Kidney (tissue), 14 donors: ENCODE measurements around the gene PTPRF. TPM values are rescaled to one million over a fixed set of nuclear protein-coding genes. Genes with fewer than 3 reads are reported as not detected.

Experiments used
- DNase-seq, 5 donors: peaks; one replicate each; pipeline ENCODE4 v3.0.0-alpha.2; 2013 to 2020
- FAIRE-seq: peaks from 2 replicates; lab custom pipeline; 2012; peaks lifted over from hg19 to GRCh38; lab: Jason Lieb, UNC
- H3K27ac ChIP-seq, 2 donors: one replicate each; pipeline ENCODE4 v1.7.0; 2013; ENCODE audit warnings: low read depth in 2 of 2, low read length in 2 of 2, inconsistent platforms in 1 of 2
- H3K27me3 ChIP-seq: one replicate; pipeline ENCODE4 v1.7.1; 2013; ENCODE audit warnings: low read length, inconsistent platforms; ENCODE audit not compliant: control insufficient read depth, insufficient read depth
- H3K36me3 ChIP-seq, 3 donors: one replicate each; pipeline versions ENCODE4 v1.7.0 to v1.7.1; 2013; ENCODE audit warnings: low read length in 3 of 3, control low read depth in 1 of 3, inconsistent platforms in 1 of 3; ENCODE audit not compliant: insufficient read depth in 3 of 3, control insufficient read depth in 2 of 3
- H3K4me1 ChIP-seq, 3 donors: one replicate each; pipeline versions ENCODE4 v1.7.0 to v1.7.1; 2013; ENCODE audit warnings: low read length in 3 of 3, inconsistent platforms in 1 of 3, low read depth in 1 of 3; ENCODE audit not compliant: control insufficient read depth in 2 of 3, insufficient read depth in 2 of 3
- H3K4me3 ChIP-seq, 3 donors: one replicate each; pipeline versions ENCODE4 v1.7.0 to v1.8.1; 2013; ENCODE audit warnings: low read length in 3 of 3, control low read depth in 1 of 3, inconsistent platforms in 1 of 3
- H3K9ac ChIP-seq, 3 donors: one replicate each; pipeline versions ENCODE4 v1.7.0 to v1.7.1; 2013; ENCODE audit warnings: low read length in 3 of 3, control low read depth in 1 of 3, inconsistent platforms in 1 of 3
- H3K9me3 ChIP-seq, 3 donors: one replicate each; pipeline versions ENCODE4 v1.7.0 to v1.7.1; 2013; ENCODE audit warnings: low read length in 3 of 3, control low read depth in 1 of 3, inconsistent platforms in 1 of 3; ENCODE audit not compliant: control insufficient read depth in 2 of 3, insufficient read depth in 1 of 3
- CTCF ChIP-seq: IDR thresholded peaks from 3 replicates; pipeline ENCODE4 v1.5.1; 2012; ENCODE audit warnings: mild to moderate bottlenecking, moderate library complexity, borderline replicate concordance; ENCODE audit not compliant: insufficient read depth; ENCODE audit errors: extremely low read depth
- intact Hi-C: fragments of 100-400 bp; cut with DNase I; formaldehyde crosslinking; loops from one replicate; pipeline ENCODE4 v1.11.1; 2022
- polyA plus RNA-seq: library from polyadenylated mRNA; stranded (reverse); fragments of 350-450 nt; fragmentation: Illumina TruSeq; extraction: RNeasy Lipid Tissue Mini Kit (QIAGEN cat#74804); gene quantifications from one replicate; pipeline ENCODE4 v1.2.3, GENCODE V29; 2014; ENCODE audit warnings: low read depth, low replicate concordance; ENCODE audit not compliant: insufficient read depth
- total RNA-seq: library from RNA; stranded (reverse); fragmentation: NEBNext Ultra II Directional; extraction: Animal tissue kit (Norgen Biotek cat#: 25700); gene quantifications from one replicate; pipeline ENCODE4 v1.2.1, GENCODE V29; 2021
- donor health status: control.
- donor health status: control.
- donor health status: control.
- donor health status: control.
- donor health status: control.
- donor health status: DM: yes; HTN: yes; CAD: no.
- donor health status: Normal renal cell carcinoma (clear cell type).

The PTPRF gene
- total and polyA plus RNA-seq, 2 donors from 2014 or later, result 39.5 to 197 TPM

GRCh38 chr1:43616383-43616782 lies 85.7 kb downstream of the PTPRF start:
- Histone ChIP-seq H3K36me3 (peaks cover 2 to 18% (median 11%) of the 10 kb centered on the region in 3 donors), H3K9ac (no peak overlapping the region), H3K27me3 (no peaks in the 10 kb centered on the region), H3K9me3 (no peaks in the 10 kb centered on the region), H3K27ac (no peak overlapping the region), H3K4me3 (no peak overlapping the region), H3K4me1 (no peaks in the 10 kb centered on the region)
- intact Hi-C loops, result no loop called here
- DNase-seq (peak in 1 of 5 donors; percentile 46), FAIRE-seq (no peak)
- TF ChIP-seq CTCF, result no peak

- Histone ChIP-seq H3K27me3 (no peaks in the 10 kb centered on the region), H3K4me1 (no peaks in the 10 kb centered on the region), H3K27ac (no peak overlapping the region), H3K9ac (no peak overlapping the region), H3K4me3 (no peak overlapping the region), H3K9me3 (no peaks in the 10 kb centered on the region), H3K36me3 (peaks cover 2 to 18% (median 14%) of the 10 kb centered on the region in 3 donors)
- TF ChIP-seq CTCF, result no peak
- intact Hi-C loops, result no loop called here
- DNase-seq (peak in 1 of 5 donors; percentile 26), FAIRE-seq (no peak)
Measured at GRCh38 chr1:43617011-43617410, 86.3 kb downstream of the PTPRF start.

- Histone ChIP-seq H3K4me3 (no peak overlapping the region), H3K27ac (no peak overlapping the region), H3K9me3 (no peaks in the 10 kb centered on the region), H3K36me3 (peaks cover 2 to 20% (median 14%) of the 10 kb centered on the region in 3 donors), H3K4me1 (no peaks in the 10 kb centered on the region), H3K9ac (no peak overlapping the region), H3K27me3 (no peaks in the 10 kb centered on the region)
- intact Hi-C loops, result no loop called here
- FAIRE-seq, result no peak
- peak in 1 of 5 donors; percentile 32 for DNase-seq
- no peak for TF ChIP-seq CTCF
Measured at GRCh38 chr1:43617668-43618067, 87.0 kb downstream of the PTPRF start.
